NCI-H69 (cell line): ENCODE data around the gene ZC2HC1B.
A peak's percentile ranks its signal among the peaks of the same experiment; 100 is the strongest.

ENCODE experiments used
- DNase-seq: peaks from one replicate; lab custom pipeline; 2025; lab: John Stamatoyannopoulos, UW

The ZC2HC1B gene

GRCh38 chr6:143961886-143962878 is 97.9 kb downstream of the ZC2HC1B start:
- peak; percentile 17 for DNase-seq

- DNase-seq: no peak
These were observed 99.1 kb downstream of the ZC2HC1B start for GRCh38 chr6:143963158-143963919.

- no peak for DNase-seq
These were observed 100.4 kb downstream of the ZC2HC1B start for GRCh38 chr6:143964674-143965081.

GRCh38 chr6:143965503-143966171 is 101.4 kb downstream of the ZC2HC1B start:
- DNase-seq: no peak

DNA sequence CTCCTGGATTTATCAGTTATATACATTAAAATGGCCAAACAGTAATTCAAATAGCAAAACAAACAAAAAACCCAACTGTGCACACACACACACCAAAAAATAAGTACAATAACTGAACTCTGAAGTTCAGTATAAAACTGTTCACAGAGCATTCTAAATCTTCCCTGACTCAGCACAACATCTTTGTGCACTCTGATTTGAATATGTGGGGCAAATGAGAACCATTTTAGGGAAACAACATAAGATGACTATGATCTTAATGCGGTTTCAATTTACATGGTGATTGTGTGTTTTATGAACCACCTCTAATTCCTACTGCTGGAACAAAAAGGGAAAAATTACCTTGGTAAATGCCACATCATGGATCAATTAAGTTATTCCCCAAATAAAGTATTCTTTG is 102.0 kb downstream of the ZC2HC1B start:
- no peak for DNase-seq

DNA sequence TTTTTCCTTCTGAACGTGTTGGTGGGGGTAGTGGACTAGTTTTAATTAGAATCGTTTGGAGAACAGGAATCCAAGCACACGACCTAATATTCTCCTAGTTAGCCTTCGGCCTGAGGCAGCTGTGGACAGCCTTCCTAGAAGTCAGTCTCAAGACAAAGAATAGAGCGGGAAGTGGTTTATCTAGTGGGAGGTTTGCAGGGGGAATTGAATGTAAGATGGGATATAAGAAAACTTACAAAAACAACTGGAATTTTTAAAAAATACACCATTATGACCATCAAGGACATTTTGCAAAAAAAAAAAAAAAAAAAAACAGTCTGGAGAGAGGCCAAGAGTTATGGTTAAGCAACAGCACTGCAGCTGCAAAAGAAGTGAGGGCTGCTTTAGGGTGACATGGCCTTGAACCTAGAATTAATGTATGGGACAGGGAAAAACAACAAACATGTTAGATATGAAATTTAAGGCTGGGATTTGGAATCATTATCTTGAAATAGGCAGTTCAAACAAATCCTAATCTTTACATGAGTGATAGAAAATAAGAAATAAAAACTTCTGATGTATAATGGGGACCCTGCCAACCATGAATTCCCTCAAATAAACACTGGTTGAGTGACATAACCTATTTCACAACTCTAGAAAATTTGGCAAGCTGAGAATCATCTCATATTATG is 103.6 kb downstream of the ZC2HC1B start:
- DNase-seq: no peak

DNA sequence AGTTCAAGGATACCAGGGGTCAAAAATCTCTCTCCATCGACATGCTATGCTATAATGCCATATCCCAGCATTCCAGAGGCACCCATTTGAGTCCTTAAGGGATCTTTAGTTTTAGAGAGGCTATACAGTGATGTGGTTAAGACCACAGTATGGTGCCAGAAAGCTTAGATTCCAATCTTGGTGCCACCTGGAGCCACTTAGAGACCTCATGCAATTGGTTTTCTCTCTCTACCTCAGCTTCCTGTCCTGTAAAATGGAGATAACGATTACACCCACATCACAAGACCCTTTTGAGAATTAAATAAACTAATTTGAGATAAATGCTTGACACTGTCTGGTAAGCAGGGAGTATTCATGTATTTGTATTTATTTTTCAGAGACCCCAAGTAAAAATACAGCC is 104.8 kb downstream of the ZC2HC1B start:
- DNase-seq: no peak

DNA sequence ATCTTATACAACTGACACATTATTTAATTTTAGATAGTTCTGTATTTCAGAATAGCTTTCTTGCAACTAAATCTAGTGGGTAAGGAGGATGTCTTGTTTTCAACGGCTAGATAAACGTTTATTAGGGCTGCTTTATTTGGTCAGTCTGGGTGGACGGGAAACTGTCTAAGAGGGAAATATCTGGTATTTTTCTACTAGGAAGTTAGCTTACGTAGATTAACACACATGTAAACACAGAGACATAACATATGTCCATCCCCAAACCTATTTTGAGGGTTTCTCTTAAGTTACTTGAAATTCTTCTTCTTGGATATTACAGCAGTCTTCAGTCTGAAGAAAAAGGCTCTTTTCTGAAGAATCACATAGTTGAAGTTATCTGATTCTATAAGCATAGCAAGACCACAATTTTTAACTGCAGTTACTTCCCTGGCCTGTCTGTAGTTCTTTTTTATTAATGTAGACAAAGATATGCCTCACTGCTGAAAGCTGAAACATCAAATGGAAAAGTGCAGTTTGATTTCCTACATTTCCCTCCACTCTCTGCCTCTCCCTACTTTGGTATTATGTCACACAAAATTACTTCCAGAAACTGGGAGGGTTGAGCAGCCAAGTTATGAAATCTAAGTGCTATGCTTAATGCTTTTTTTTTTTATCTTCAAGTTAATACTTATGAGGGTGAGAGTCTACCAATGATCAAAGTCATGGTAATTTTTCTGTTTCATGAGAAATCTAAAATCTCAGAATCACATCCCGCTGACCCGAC is 106.4 kb downstream of the ZC2HC1B start:
- DNase-seq: no peak

DNA sequence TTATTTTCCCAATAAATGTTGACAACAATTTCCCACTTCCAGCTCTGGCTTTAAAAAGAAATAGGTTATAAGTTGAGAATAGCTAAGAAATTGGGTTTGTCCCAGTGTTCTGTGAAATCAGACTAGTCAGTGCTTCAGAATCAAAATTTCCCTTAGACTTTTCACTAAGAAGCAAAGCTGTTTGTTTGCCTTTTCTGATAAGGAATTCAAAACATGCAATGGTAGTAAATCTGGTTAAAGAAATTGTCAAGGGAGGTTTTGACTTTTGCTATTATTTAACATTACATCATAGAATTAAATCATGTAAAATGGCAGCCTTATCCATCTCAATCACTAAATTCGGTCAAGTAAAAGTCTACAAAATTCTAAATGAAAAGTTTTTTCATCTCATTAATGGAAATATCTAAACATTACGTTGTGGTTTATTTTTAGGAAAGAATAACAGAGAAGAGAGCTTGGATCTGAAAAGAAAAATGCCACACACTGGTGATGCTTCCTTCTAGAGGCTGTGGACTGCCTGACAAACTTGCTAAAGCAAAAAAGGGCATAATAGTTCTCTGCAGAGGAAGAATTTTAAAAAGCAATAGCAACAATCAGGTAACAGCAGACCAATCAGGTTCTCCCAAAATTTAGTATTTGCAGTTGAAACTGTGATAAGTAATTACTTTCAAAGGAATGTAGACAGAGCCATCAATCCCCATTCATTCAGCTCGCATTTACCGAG is 107.4 kb downstream of the ZC2HC1B start:
- no peak for DNase-seq

- DNase-seq: no peak
These were observed 109.1 kb downstream of the ZC2HC1B start for GRCh38 chr6:143973097-143973966.

DNA sequence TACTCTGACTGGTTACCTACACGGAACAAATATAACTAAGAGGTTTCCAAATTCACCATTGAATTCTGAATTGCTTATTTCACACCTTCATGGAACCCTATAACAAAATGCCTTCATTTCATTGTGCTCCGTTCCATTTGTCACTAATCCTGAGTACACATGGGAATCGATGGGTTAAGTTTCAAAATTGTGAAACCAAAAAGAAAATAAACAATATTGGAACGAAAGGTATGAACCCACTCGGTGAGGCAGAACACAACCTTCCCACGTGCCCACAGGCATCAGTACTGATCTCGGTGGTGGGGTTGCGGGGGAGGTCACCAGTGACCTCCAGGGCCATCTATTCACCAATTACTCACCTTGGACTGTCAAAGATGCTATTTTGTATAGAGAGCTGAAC is 109.8 kb downstream of the ZC2HC1B start:
- no peak for DNase-seq

GRCh38 chr6:143976806-143977349 is 112.6 kb downstream of the ZC2HC1B start:
- DNase-seq: no peak

GRCh38 chr6:143980921-143981320 is 116.6 kb downstream of the ZC2HC1B start:
- no peak for DNase-seq

DNA sequence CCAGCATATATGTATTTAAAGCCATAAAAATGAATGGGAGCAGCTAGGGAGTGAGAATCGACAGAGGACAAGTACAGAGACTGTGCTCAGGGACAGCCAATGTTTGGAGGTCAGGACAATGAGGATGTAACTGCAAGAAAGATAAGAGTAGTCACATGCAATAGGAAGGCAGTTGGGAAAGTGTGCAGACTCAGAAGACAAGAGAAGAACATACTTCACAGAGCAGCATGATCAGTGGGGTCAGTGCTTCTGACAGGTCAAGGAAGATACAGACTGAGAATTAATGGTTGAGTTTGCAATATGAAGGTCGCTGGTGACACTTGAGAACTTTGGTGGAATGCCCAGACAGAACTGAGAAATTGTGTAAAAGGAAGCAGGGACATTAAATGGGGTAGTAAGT is 118.7 kb downstream of the ZC2HC1B start:
- no peak for DNase-seq

DNA sequence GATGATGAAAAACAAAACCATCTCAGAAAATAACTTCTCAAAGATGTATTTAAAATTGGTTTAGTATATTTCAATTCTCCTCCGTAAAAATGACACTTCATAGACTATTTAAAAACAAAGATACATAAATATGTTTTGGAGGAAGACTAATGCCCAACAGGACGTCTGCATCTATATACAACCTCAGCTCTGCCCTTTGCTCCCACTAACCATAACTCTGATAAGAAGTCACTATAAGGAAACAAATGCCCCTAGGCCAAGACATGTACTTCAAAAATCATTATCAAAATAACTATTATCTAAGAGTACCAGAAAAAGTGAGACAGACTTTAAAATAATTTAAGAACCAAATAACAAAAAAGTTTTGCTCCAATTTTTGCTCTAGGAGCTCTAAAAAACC is 120.4 kb downstream of the ZC2HC1B start:
- DNase-seq: no peak

- no peak for DNase-seq
These were observed 122.3 kb downstream of the ZC2HC1B start for GRCh38 chr6:143986463-143987065.
